GM15510 (cell line): ENCODE results near the gene LCOR.

Experiments used
- POLR2A ChIP-seq: IDR thresholded peaks from 3 replicates; pipeline ENCODE4 v1.6.1; 2011; ENCODE audit warnings: borderline replicate concordance; ENCODE audit not compliant: insufficient read length; ENCODE audit errors: extremely low read depth

LCOR gene

DNA sequence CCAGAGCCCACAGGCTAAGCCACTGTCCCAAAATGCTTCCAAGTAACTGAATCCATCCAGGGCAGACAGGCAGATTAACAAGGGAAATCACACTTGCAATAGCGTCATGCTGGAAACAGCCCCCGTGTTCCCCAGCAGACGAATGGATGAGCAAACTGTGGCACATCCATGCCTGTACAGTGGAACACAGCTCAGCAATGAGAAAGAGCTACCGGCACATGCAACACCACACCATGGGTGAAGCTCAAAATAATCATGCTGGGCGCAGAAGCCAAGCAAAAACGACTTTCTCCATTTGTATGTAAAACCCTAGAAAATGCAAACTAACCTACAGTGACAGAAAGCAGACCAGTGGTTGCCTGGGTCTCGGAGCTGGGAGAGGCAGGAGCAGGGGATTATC lies 200.5 kb downstream of the LCOR start:
- TF ChIP-seq POLR2A = no peak

DNA sequence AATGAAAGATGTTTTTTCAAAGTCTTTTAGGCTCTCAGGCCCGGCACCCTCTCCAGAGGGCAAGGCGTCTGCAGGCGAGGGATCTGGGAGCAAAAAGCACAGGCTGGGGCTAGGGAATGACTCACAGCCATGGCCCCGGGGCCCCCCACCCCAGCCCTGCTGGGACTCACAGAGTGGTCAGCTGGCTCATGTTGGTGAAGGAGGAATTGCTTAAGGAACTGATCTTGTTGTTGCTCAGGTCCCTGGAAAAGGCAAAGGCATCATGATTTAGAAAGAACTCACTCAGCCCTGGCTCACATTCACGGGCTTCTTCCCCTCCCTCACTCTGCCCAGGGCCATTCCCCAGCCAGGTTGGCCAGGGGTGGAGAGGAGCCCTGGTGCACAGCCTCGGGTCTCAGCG lies 202.2 kb downstream of the LCOR start:
- no peak for TF ChIP-seq POLR2A

DNA sequence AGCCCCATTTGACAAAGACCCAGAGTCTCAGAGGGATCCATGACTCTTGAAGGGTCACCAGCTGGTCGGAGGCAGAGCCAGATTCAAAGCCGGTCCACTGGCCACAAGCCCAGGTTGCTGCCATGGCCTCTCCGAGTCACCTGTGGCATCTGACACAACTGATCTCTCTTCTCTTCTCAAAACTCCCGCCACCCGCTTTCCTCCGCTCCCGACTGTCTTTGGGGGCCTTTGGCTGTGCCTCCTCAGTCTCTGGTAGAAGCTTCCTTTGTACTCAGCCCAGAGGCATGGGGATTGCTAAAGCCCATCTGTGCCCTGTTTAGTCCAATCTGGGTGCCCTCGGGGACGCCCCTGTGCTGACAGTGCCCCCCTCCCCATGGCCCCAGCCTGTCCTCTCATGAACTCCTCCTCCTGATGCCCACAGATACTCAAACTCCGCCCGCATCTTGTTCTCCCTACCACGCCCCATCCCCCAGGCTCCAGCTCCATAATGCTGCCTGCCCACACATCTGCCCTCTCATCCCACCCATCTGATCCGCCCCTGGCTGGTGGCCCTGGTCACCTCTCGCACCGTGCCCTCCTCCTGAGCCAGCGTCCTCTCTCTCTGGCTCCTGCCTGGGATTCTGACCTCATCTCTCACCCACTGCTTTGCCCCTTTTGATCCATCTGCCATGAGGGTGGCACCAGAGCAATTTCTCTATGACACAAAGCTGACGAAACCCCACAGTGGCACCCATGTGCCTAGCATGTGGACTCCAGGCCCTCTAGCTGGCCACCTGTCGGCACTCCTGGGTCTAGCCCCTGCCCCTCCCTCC lies 203.1 kb downstream of the LCOR start:
- no peak for TF ChIP-seq POLR2A

DNA sequence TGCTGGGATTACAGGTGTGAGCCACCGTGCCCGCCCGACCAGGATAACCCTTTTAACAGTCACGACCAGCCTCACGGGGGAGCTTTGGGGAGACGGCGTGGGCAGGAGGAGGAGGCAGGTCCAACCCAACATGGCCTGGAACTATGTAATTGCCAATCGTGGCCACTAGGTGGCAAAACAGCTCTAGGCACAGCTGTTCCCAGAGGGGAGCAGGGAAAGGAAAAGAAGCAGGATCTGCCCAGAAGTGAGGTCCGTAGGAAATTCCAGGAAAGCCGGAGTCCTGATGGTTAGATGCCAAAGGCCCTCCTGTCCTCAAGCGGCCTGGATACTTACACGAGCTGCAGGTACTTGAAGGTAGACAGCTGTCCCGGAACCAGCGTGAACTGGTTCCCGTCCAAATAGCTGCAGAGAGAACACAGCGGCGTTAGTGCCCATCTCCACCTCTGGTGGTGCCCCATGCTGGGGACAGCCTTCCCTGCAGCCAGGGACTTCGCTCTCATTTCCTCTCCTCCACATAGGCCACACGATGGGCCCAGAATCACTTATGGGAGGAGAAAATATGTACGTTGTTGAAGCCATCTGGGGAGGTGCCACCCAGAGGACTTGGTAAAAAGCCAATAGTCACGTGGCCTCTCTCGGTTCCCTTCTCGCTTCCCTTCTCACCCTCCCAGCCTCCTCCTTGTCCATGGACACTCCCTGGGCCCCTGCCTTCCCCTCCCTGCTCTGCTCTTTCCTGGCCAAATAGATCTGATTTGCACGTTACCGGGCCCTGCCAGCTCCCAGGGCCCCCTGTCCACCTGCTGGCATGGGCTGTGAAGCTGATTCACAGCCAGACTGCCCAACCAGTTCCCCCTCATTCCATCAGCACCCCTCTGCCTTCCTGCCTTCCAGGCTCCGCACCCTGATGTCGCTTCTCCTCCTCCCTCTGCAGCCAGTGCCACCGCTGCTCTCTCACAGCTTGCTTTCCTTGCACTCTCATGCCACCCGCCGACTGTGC lies 205.6 kb downstream of the LCOR start:
- TF ChIP-seq POLR2A = no peak

DNA sequence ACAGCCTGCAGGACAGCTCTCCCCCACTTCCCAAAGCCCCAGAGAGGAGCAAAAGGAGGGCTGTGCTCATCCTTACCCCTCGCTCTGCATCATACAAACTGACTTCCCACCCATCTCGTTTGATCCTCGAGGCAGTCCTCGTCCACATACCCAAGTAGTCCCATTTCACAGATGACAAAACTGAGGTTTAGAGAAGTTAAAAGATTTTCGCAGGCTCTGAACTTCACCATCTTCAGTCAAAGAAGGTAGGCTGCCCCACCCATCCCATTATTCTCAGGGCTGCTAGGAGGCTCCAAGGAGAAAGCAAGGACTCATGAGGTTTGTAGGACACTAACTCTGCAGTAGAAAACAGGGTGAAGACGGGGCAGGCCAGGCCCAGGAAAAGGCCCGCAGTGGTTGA lies 206.6 kb downstream of the LCOR start:
- no peak for TF ChIP-seq POLR2A

DNA sequence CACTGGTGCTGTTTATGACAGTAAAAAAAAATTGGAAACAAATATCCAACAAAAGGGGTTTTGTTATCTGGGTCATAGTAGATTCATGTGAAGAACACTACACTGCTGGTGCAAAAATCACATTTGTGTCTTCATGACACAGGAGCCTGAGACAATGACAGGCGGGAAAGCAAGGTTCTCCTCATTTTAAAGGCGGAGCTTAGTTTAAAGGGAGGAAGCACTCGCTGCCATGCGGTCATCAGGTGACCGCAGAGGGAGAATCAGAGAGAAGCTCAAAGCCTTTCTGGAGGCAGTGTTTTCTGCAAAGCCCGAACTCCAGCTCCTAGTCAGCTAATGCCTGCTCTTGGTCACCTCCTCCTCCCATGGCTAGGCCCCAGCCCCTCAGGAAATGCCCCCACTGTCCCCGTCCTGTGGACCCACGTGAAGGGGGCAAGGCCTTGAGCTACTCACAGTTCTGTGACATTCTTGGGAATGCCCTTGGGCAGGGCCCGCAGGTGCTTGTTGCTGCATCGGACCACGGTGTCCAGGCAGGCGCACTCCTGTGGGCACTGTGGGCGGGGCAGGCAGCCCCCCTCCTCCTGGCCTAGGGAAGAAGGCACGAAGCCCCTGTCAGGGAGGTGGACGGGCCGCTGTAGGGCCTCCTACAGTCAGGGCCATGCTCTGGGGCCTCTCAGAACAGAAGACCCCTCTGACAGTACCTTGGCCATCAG lies 207.6 kb downstream of the LCOR start:
- TF ChIP-seq POLR2A = no peak

DNA sequence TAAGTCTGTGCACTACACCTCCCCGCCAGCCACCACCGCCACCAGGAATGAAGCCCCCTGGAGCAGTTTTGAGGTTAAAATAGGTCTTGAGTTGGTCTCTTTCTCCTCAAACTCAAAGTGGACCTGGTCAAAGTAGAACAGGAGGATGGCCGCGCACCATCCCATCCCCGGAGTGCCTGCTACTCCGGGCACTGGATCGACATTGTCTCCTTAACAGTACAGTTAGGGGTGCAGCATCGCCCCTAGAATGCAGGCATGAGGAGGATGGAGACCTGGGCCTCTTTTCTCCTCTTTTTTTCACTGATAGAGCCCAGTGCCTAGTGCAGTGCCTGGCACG lies 208.1 kb downstream of the LCOR start:
- TF ChIP-seq POLR2A = no peak

DNA sequence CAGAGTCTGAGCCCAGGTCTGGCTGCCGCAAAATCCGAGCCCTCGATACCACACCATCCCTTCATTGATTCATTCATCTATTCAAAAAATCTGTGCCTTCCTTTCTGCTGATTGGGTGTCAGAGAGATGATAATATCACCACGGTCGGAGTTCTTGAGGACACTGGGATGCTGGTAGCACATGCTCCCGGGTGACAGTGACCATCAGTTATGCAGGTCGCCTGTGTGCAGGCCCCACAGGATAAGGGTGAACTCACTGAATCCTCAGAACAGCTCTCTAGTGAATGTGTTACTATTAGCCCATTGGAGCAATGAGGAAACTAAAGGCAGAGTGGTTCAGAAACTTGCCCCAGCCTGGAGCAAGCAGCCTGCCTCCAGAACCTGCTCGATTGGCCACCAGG lies 208.6 kb downstream of the LCOR start:
- TF ChIP-seq POLR2A = no peak

- no peak for TF ChIP-seq POLR2A
Measured at GRCh38 chr10:97042081-97042480, 210.0 kb downstream of the LCOR start.

DNA sequence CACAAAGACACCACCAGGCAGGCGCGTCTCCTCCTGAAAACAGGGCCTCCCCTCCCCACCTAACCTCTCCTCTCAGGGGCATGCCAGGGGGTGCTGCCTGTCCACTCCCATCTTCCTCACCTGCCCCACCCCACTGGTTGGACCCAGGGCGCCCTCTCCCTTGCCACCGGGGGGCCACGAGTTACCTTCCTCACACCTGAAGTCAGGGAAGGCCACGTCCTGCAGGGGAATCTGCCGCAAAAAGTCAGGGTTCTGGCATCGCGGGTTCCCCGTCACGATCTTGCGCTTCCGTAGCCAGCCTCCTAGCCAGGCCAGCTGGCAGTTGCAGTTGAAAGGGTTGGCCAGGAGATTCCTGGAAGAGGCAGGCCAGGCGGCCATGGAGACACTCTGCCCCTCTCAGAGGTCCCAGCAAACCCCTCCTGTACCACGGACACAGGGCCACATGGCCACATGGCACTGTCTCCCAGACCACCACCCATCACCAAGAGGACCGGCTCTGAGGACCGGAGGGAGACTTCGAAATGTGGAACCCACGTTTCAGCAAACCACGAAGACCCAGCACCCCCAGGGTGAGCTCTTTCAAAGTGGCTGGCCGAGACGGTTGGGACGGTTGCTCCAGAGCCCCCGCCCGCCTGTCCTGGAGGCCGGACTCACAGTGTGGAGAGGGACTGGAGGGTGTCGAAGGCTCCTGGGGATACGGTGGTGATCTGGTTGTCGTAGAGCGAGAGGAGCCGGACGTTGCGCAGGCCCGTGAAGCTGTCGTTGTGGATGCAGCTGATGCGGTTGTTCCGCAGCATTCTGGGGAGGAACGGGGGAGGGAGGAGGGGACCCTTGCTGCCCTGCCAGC lies 210.8 kb downstream of the LCOR start:
- TF ChIP-seq POLR2A = no peak

DNA sequence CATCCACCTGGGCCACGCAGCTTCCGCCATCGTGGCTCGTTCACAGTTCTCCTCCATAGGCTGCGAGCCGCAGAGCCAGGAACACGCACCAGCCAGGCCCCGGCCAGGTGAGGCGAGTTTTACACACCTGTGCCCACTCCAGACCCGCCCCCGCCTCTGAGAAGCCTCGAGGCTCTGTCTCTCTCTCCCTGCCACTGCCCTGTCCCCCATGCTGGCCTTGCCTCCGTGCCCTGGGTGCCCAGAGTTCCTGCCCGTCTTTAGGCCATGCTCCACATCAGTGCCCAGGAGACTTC lies 211.4 kb downstream of the LCOR start:
- no peak for TF ChIP-seq POLR2A
